ENCODE data around the gene PCSK5. TPM values are rescaled to one million over a fixed set of nuclear protein-coding genes. Genes with fewer than 3 reads are reported as not detected.
A peak's percentile ranks its signal among the peaks of the same experiment; 100 is the strongest.

PCSK5 gene
- total RNA-seq, 1 donor from 2014 or later: 8.9 TPM

GRCh38 chr9:76267284-76267652 is 376.8 kb downstream of the PCSK5 start:
- no peak overlapping the region for H3K4me3 Mint-ChIP-seq (ENCODE audit: unreplicated experiment)
- H3K27ac Mint-ChIP-seq (ENCODE audit: unreplicated experiment): no peak overlapping the region
- no peak for TF ChIP-seq CTCF (IDR thresholded peaks at IDR 0.05)
- H3K27me3 Mint-ChIP-seq (ENCODE audit: low read depth): peaks cover 4% of the 10 kb centered on the region
- H3K36me3 Mint-ChIP-seq (ENCODE audit: low read depth): peaks cover 2% of the 10 kb centered on the region
- H3K4me1 Mint-ChIP-seq (ENCODE audit: low read depth): peaks cover 10% of the 10 kb centered on the region
- no peak for DNase-seq (ENCODE audit: low spot score)
- peaks cover 9% of the 10 kb centered on the region for H3K9me3 Mint-ChIP-seq (ENCODE audit: low read depth)

- no peak for DNase-seq (ENCODE audit: low spot score)
- peaks cover 10% of the 10 kb centered on the region for H3K4me1 Mint-ChIP-seq (ENCODE audit: low read depth)
- peaks cover 6% of the 10 kb centered on the region for H3K27me3 Mint-ChIP-seq (ENCODE audit: low read depth)
- TF ChIP-seq CTCF (IDR thresholded peaks at IDR 0.05): no peak
- no peaks in the 10 kb centered on the region for H3K36me3 Mint-ChIP-seq (ENCODE audit: low read depth)
- peak overlapping the region; percentile 56 for H3K27ac Mint-ChIP-seq (ENCODE audit: unreplicated experiment)
- H3K4me3 Mint-ChIP-seq (ENCODE audit: unreplicated experiment): no peak overlapping the region
- peaks cover 8% of the 10 kb centered on the region for H3K9me3 Mint-ChIP-seq (ENCODE audit: low read depth)
Measured at GRCh38 chr9:76269789-76270188, 379.3 kb downstream of the PCSK5 start.

- Mint-ChIP-seq H3K36me3 (ENCODE audit: low read depth) (no peaks in the 10 kb centered on the region), H3K27ac (ENCODE audit: unreplicated experiment) (no peak overlapping the region), H3K4me1 (ENCODE audit: low read depth) (peaks cover 10% of the 10 kb centered on the region), H3K4me3 (ENCODE audit: unreplicated experiment) (no peak overlapping the region), H3K27me3 (ENCODE audit: low read depth) (peaks cover 4% of the 10 kb centered on the region), H3K9me3 (ENCODE audit: low read depth) (peaks cover 8% of the 10 kb centered on the region)
- no peak for TF ChIP-seq CTCF (IDR thresholded peaks at IDR 0.05)
- DNase-seq (ENCODE audit: low spot score): no peak
Measured at GRCh38 chr9:76271755-76272154, 381.3 kb downstream of the PCSK5 start.

- H3K27ac Mint-ChIP-seq (ENCODE audit: unreplicated experiment): no peak overlapping the region
- TF ChIP-seq CTCF (IDR thresholded peaks at IDR 0.05): no peak
- H3K4me1 Mint-ChIP-seq (ENCODE audit: low read depth): no peaks in the 10 kb centered on the region
- DNase-seq (ENCODE audit: low spot score): no peak
- no peak overlapping the region for H3K4me3 Mint-ChIP-seq (ENCODE audit: unreplicated experiment)
- H3K36me3 Mint-ChIP-seq (ENCODE audit: low read depth): no peaks in the 10 kb centered on the region
- H3K9me3 Mint-ChIP-seq (ENCODE audit: low read depth): no peaks in the 10 kb centered on the region
- H3K27me3 Mint-ChIP-seq (ENCODE audit: low read depth): peaks cover 12% of the 10 kb centered on the region
Measured at GRCh38 chr9:76289042-76289441, 398.6 kb downstream of the PCSK5 start.

- Mint-ChIP-seq H3K4me3 (ENCODE audit: unreplicated experiment) (no peak overlapping the region), H3K27ac (ENCODE audit: unreplicated experiment) (no peak overlapping the region), H3K27me3 (ENCODE audit: low read depth) (peaks cover 12% of the 10 kb centered on the region), H3K9me3 (ENCODE audit: low read depth) (no peaks in the 10 kb centered on the region), H3K4me1 (ENCODE audit: low read depth) (no peaks in the 10 kb centered on the region), H3K36me3 (ENCODE audit: low read depth) (no peaks in the 10 kb centered on the region)
- no peak for DNase-seq (ENCODE audit: low spot score)
- TF ChIP-seq CTCF (IDR thresholded peaks at IDR 0.05): no peak
Measured at GRCh38 chr9:76289703-76290102, 399.2 kb downstream of the PCSK5 start.
